Liver (tissue), 9 donors: ENCODE data around the gene SPATS2L. TPM values are rescaled to one million over a fixed set of nuclear protein-coding genes. Genes with fewer than 3 reads are reported as not detected.

Source experiments
- DNase-seq: peaks from one replicate; pipeline ENCODE4 v3.0.0-alpha.2; 2017; ENCODE audit warnings: low spot score
- H3K27ac ChIP-seq, 2 donors: one replicate each; pipeline ENCODE4 v1.7.0; 2013; ENCODE audit warnings: inconsistent platforms in 2 of 2, low read length in 2 of 2, control low read depth in 1 of 2, low read depth in 1 of 2, mild to moderate bottlenecking in 1 of 2
- H3K27me3 ChIP-seq, 4 donors: one replicate each; pipeline versions ENCODE4 v1.6.1 to v1.7.0; 2013; ENCODE audit warnings: low read length in 3 of 4, inconsistent platforms in 1 of 4, mild to moderate bottlenecking in 1 of 4, moderate library complexity in 1 of 4; ENCODE audit not compliant: control insufficient read depth in 4 of 4, insufficient read depth in 4 of 4
- H3K36me3 ChIP-seq, 4 donors: one replicate each; pipeline versions ENCODE4 v1.6.1 to v1.7.0; 2013; ENCODE audit warnings: low read length in 3 of 4, mild to moderate bottlenecking in 3 of 4, low read depth in 1 of 4, moderate library complexity in 1 of 4; ENCODE audit not compliant: control insufficient read depth in 4 of 4, insufficient read depth in 3 of 4
- H3K4me1 ChIP-seq, 4 donors: one replicate each; pipeline versions ENCODE4 v1.6.1 to v1.7.0; 2013; ENCODE audit warnings: low read length in 3 of 4, mild to moderate bottlenecking in 3 of 4, moderate library complexity in 1 of 4; ENCODE audit not compliant: control insufficient read depth in 4 of 4, insufficient read depth in 4 of 4
- H3K4me3 ChIP-seq, 3 donors: one replicate each; pipeline versions ENCODE4 v1.6.1 to v1.7.0; 2013; ENCODE audit warnings: low read length in 3 of 3, control low read depth in 1 of 3, low read depth in 1 of 3, mild to moderate bottlenecking in 1 of 3
- H3K9ac ChIP-seq, 2 donors: one replicate each; pipeline ENCODE4 v1.7.0; 2013; ENCODE audit warnings: low read length in 2 of 2, mild to moderate bottlenecking in 2 of 2, moderate library complexity in 2 of 2, control low read depth in 1 of 2, low read depth in 1 of 2
- H3K9me3 ChIP-seq, 4 donors: one replicate each; pipeline versions ENCODE4 v1.6.1 to v1.7.0; 2013; ENCODE audit warnings: low read length in 3 of 4; ENCODE audit not compliant: control insufficient read depth in 4 of 4
- ATF3 ChIP-seq: IDR thresholded peaks from 2 replicates; pipeline ENCODE4 v1.6.1; 2016; ENCODE audit warnings: antibody characterized with exemption
- CTCF ChIP-seq: fragments of 150-350 bp; IDR thresholded peaks from 2 replicates; pipeline ENCODE4 v1.5.1; 2017; ENCODE audit warnings: improper control_type of control experiment, low read depth, low read length; ENCODE audit not compliant: missing input control
- EGR1 ChIP-seq, 2 donors: IDR thresholded peaks; 2 replicates each; pipeline ENCODE4 v1.6.1; 2016 to 2018; ENCODE audit warnings: antibody characterized with exemption in 2 of 2, low read depth in 2 of 2
- FOXA1 ChIP-seq: IDR thresholded peaks from 2 replicates; pipeline ENCODE4 v1.6.1; 2016; ENCODE audit warnings: antibody characterized with exemption
- FOXA2 ChIP-seq: IDR thresholded peaks from 2 replicates; pipeline ENCODE4 v1.6.1; 2016; ENCODE audit warnings: antibody characterized with exemption
- GABPA ChIP-seq, 2 donors: IDR thresholded peaks in 1 of 2; conservative IDR thresholded peaks in 1 of 2; 2 replicates each; pipeline ENCODE4 v1.6.1; 2016; ENCODE audit warnings: antibody characterized with exemption in 2 of 2, mild to moderate bottlenecking in 1 of 2, moderate library complexity in 1 of 2
- HNF4A ChIP-seq, 2 donors: conservative IDR thresholded peaks; 2 replicates each; pipeline ENCODE4 v1.6.1; 2016; ENCODE audit warnings: antibody characterized with exemption in 2 of 2, mild to moderate bottlenecking in 2 of 2
- HNF4G ChIP-seq: IDR thresholded peaks from 2 replicates; pipeline ENCODE4 v1.6.1; 2016; ENCODE audit warnings: antibody characterized with exemption
- JUND ChIP-seq, 2 donors: IDR thresholded peaks; 2 replicates each; pipeline ENCODE4 v1.6.1; 2016; ENCODE audit warnings: antibody characterized with exemption in 2 of 2
- MAX ChIP-seq: IDR thresholded peaks from 2 replicates; pipeline ENCODE4 v1.6.1; 2016; ENCODE audit warnings: antibody characterized with exemption
- NR2F2 ChIP-seq: IDR thresholded peaks from 2 replicates; pipeline ENCODE4 v1.6.1; 2016; ENCODE audit warnings: antibody characterized with exemption
- RAD21 ChIP-seq, 2 donors: IDR thresholded peaks; 2 replicates each; pipeline ENCODE4 v1.6.1; 2016; ENCODE audit warnings: antibody characterized with exemption in 2 of 2, mild to moderate bottlenecking in 2 of 2
- REST ChIP-seq: IDR thresholded peaks from 2 replicates; pipeline ENCODE4 v1.6.1; 2016; ENCODE audit warnings: antibody characterized with exemption, mild to moderate bottlenecking
- RXRA ChIP-seq, 2 donors: IDR thresholded peaks; 2 replicates each; pipeline ENCODE4 v1.6.1; 2017 to 2018; ENCODE audit warnings: antibody characterized with exemption in 2 of 2, mild to moderate bottlenecking in 1 of 2
- SP1 ChIP-seq: IDR thresholded peaks from 2 replicates; pipeline ENCODE4 v1.6.1; 2018; ENCODE audit warnings: antibody characterized with exemption, mild to moderate bottlenecking
- TAF1 ChIP-seq: conservative IDR thresholded peaks from 2 replicates; pipeline ENCODE4 v1.6.1; 2016; ENCODE audit warnings: antibody characterized with exemption, mild to moderate bottlenecking
- YY1 ChIP-seq: IDR thresholded peaks from 2 replicates; pipeline ENCODE4 v1.6.1; 2016; ENCODE audit warnings: antibody characterized with exemption, mild to moderate bottlenecking
- ZBTB33 ChIP-seq: IDR thresholded peaks from 2 replicates; pipeline ENCODE4 v1.6.1; 2016; ENCODE audit warnings: antibody characterized with exemption
- WGBS: extraction: QIAGEN DNeasy Blood & Tissue Kit; methylation state at CpG from one replicate; pipeline ENCODE4 v1.1.7; 2013; 5-methylcytosine and 5-hydroxymethylcytosine counted together
- polyA plus RNA-seq, 2 donors: library from polyadenylated mRNA; stranded (reverse) in 1 of 2; unstranded in 1 of 2; fragments of 200-250 nt in 1 of 2; fragments of >200 nt in 1 of 2; fragmentation: Nextera tagmentation in 1 of 2; extraction: Ambion mirVana in 1 of 2; gene quantifications; one replicate each; pipeline versions ENCODE4 v1.2.1 to v1.2.3, GENCODE V29; 2013 to 2015
- total RNA-seq, 2 donors: library from RNA; depleted of rRNA; stranded (reverse); fragments of >200 nt; gene quantifications; one replicate each; pipeline ENCODE4 v1.2.3, GENCODE V29; 2014
- donor health status: healthy.
- donor health status: healthy.
- donor health status: healthy.
- donor health status: healthy.
- donor health status: healthy.

SPATS2L gene
- total and polyA plus RNA-seq, 4 donors = 31.4 to 49.9 (median 42.4) TPM

- no peak for DNase-seq
- Histone ChIP-seq H3K4me3 (no peak overlapping the region), H3K9ac (no peak overlapping the region), H3K4me1 (no peaks in the 10 kb centered on the region), H3K27me3 (no peaks in the 10 kb centered on the region), H3K36me3 (peaks cover 4 to 52% (median 17%) of the 10 kb centered on the region in 4 donors), H3K27ac (no peak overlapping the region), H3K9me3 (no peaks in the 10 kb centered on the region)
- WGBS = 96% methylated on average over 1 of the region's 1 CpG
- no peak for TF ChIP-seq EGR1 (IDR thresholded peaks at IDR 0.05; ENCODE audit: low read depth in 2 of 2)
- no peak for TF ChIP-seq HNF4G
- no peak for TF ChIP-seq HNF4A (conservative IDR thresholded peaks at IDR 0.05)
- no peak for TF ChIP-seq TAF1
- TF ChIP-seq SP1 = no peak
- no peak for TF ChIP-seq MAX
- no peak for TF ChIP-seq RAD21 (IDR thresholded peaks at IDR 0.05)
- no peak for TF ChIP-seq JUND (IDR thresholded peaks at IDR 0.05)
- no peak for TF ChIP-seq GABPA (IDR thresholded peaks at IDR 0.05 in 1 of 2, conservative IDR thresholded peaks at IDR 0.05 in 1 of 2)
- no peak for TF ChIP-seq REST
- TF ChIP-seq RXRA (IDR thresholded peaks at IDR 0.05) = no peak
- no peak for TF ChIP-seq FOXA1
- no peak for TF ChIP-seq NR2F2
- no peak for TF ChIP-seq CTCF
- no peak for TF ChIP-seq ATF3
- TF ChIP-seq YY1 = no peak
- TF ChIP-seq ZBTB33 = no peak
- no peak for TF ChIP-seq FOXA2
These were observed 131.8 kb downstream of the SPATS2L start for GRCh38 chr2:200438251-200438650.
